Dermis microvascular lymphatic vessel endothelial cell (primary cell): ENCODE results near the gene GPC5. TPM values are rescaled to one million over a fixed set of nuclear protein-coding genes. Genes with fewer than 3 reads are reported as not detected.
"Not testable (repeated sequence)": the region's sequence is repeated elsewhere in the genome, so short reads cannot be mapped to it uniquely, and the experiment has no call there.

Experiments
- DNase-seq, 2 donors: peaks; one replicate each; pipeline versions ENCODE4 v3.0.0 to v3.0.0-alpha.2; 2010; ENCODE audit warnings: low read depth in 2 of 2
- total RNA-seq: library from RNA; depleted of rRNA; stranded (reverse); fragments of >200 nt; gene quantifications from 2 replicates; pipeline ENCODE4 v1.2.1, GENCODE V29; 2014

GPC5 gene
- total RNA-seq, 1 donor from 2014 or later, result 0.51 TPM

DNA sequence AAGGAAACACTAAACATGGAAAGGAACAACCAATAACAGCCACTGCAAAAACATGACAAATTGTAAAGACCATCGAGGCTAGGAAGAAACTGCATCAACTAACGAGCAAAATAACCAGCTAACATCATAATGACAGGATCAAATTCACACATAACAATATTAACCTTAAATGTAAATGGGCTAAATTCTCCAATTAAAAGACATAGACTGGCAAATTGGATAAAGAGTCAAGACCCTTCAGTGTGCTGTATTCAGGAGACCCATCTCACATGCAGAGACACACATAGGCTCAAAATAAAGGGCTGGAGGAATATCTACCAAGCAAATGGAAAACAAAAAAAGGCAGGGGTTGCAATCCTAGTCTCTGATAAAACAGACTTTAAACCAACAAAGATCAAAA is 1120.2 kb downstream of the GPC5 start:
- DNase-seq, result not testable (repeated sequence)

DNA sequence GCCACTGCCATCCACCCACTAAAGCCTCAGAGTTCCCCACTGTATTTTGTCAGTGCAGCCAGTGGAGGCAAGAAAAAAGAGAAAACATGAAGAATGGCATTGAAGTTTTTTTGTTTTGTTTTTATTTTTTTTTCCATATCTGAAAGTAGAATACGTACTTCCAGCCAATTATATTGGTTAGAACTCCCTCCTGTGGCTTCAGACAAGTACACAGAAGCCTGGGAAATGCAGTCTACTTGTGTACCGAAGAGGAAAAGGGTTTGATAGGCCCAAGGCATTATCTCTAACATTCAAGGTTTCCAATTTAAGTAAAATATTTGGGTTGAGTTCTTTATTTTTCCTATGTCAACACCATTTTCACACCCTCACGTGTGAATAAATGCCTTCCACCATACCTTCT is 1131.9 kb downstream of the GPC5 start:
- DNase-seq, result no peak

GRCh38 chr13:92535222-92536006 is 1137.0 kb downstream of the GPC5 start:
- DNase-seq, result no peak

- no peak for DNase-seq
Observed at GRCh38 chr13:92537471-92537870, 1139.0 kb downstream of the GPC5 start.

GRCh38 chr13:92538164-92538563 is 1139.7 kb downstream of the GPC5 start:
- no peak for DNase-seq

GRCh38 chr13:92539148-92539547 is 1140.7 kb downstream of the GPC5 start:
- not testable (repeated sequence) for DNase-seq

DNA sequence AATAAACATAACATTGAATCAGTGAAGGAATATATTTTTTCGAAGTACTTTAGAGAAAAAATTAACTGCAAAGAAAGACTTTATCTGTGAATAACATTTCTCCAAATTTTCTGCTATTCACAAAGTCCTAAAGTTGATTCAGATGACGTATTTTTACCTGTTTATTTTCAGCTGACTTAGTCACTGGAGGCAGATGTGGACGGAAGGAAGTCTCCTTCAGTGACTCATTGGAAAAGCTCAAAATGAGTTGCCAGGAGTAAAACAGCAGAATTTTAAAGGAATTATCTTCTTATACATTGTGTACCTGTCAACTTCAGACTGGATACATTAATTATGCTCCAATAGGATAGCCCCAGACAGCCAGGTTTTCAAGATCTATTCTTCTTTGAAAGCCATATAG is 1148.8 kb downstream of the GPC5 start:
- no peak for DNase-seq

DNA sequence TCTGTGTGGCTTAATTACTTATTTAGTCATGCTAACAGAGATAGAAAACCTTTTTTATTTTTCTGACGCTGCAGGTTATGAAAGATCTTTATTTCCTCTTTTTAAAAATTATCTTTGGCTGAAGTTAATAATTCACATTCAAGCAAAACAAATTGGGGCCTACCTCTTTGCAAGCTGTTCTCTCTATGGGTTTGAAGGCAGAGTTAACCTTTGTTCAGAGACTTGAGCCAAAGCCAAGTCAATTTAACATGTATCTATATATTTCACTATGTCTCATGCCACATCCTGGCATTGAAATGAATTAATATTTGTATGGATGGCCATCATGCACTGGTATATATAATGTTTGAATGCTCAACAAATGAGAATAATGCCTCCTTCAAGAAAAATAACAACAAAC is 1150.9 kb downstream of the GPC5 start:
- no peak for DNase-seq

DNA sequence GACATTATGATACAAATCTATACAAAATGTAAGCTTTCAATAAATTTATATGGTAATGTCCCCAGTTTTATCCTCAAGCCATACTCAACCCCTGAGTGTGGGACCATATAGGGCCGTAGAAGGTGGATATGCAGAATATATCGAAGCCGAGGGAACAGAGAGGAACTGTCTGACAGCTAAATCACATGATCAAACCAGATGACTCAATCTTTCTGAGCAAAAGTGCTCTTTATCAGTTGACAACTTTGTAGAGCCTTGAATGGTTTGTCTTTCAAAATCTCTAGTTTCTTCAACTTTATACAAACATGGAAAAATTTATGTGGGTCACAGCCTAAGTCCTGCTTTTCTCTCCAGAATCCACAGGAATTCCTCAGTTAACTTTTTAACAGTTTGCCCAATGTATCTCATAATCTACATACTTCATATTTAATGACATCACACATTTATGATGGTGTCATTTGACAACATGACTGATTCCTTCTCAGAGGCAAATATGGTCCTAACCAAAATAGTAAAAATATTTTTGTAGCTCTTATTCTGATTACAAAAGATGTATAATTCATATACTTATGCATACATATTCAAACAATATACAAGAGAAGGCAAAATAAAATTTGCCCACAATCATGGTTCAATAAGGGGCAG is 1155.2 kb downstream of the GPC5 start:
- no peak for DNase-seq

GRCh38 chr13:92560883-92561282 is 1162.5 kb downstream of the GPC5 start:
- no peak for DNase-seq

DNA sequence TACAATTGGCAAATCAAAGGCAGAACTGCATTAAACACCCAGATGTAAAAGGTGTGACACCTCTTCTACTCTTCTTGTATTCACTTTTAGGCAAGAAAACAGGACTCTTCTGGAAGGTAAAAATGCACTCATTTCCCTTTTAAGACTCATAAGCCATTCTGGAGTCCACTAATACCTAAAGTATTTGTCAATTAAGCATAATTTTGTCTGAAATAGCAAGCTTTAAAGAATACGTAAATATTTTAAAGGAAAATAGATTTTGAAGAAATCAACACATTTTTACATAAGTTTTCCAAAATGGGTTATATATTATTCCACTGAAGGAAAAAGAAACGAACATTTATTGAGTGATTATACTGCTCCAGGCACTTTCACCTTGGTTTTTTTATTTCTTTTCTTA is 1166.5 kb downstream of the GPC5 start:
- no peak for DNase-seq

GRCh38 chr13:92566767-92567166 is 1168.3 kb downstream of the GPC5 start:
- DNase-seq, result no peak

DNA sequence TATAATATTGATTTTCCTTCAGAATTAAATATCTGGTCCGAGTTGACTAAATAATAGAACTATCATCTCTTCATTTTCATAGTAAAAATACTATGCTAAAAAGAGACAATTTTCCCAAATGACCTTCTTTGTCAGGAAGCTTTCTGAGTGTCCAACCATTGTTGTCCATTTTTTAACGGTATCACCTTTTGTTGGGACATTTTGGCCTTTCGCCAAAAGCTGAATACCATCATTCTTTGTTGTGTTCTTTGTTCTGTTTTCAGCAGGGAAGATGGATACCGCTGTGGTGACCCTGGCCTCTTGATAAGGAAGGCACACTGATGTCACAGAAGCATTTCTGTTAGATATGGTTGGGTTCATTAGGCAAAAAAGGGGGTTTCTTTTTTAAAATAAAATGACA is 1173.8 kb downstream of the GPC5 start:
- DNase-seq, result no peak

DNA sequence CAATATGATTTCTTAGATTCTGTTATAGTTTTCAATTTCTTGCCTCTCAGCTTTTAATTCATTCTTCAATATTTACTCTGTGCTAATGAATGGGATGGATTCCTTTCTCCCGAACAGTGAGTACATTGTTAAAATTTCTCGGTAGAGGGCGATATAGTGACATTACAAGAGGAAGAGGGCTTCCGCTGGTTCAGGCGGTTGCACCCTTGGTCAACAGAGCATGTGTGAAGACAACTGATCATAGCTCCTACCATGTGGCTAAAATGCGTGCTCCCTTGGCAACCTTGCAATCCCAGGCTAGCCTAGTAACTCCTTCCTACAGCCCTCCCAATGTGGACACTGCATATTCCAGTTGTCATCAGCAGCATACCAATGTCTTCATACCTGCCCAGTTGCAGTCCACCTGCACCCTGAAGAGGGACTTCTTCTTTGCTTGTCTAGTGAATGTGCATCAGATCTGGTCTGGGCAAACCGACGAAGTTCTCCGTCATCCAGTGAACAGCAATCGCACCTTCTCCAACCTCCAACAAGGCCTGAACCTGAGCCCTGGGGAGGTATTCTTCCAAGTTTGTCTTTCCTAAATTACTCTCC is 1175.1 kb downstream of the GPC5 start:
- DNase-seq, result no peak

DNA sequence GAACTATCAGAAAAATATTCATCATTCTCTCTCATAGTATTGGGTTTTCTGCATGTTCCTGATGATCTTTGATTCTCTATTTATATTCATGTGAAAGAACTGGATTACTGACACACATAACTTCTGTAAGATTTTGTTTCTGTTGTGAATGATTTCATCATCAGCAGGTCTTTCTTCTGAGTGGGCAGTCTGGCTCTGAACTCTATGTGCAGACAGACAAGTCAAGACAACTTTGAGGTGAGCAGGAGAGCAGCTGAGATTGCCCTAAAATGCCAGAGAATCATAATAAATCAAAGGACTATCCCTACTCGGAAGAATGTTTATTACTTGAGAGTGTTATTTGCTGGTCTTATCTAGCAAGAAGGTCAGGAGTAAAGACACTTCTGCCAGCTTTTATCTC is 1176.1 kb downstream of the GPC5 start:
- no peak for DNase-seq

DNA sequence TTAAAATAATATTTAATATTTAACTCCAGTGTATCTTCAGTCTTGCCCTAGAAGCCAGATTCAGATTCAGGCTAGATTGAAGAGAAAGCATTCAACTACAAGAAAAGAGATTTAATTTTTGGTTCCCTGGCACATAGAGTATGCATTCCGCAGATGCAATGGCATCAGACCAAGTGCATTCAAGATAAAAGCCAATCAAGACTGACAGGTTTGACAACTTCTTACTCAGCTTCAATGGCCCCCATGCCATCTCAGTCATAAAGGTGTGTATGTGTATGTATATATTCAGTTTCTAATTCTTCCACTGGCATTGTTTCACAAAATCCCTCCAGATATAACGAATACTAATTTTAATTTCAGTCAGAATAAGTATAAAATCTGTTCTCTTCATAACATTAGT is 1177.4 kb downstream of the GPC5 start:
- no peak for DNase-seq

- DNase-seq, result no peak
Observed at GRCh38 chr13:92578358-92578757, 1179.9 kb downstream of the GPC5 start.

GRCh38 chr13:92589955-92590354 is 1191.5 kb downstream of the GPC5 start:
- no peak for DNase-seq

DNA sequence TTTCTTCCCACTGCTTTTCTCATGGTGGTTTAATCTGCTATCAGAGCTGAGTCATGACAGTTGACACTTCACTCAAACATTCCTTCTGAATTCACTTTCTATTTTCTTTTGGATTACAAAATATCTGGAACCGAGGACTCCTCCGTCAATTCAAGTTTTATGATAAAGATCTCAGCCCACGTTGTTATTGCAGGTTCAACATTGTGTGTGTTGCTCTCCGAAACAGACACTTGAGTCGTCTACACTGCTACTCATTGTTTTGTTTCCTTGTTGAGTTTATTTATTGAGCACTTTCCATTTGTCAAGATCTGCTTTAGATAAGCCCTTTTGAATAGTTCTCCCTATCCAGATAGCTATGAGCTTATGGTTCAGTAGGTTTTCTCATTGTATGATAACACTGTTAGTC is 1192.1 kb downstream of the GPC5 start:
- DNase-seq, result no peak

GRCh38 chr13:92591117-92591516 is 1192.7 kb downstream of the GPC5 start:
- no peak for DNase-seq

DNA sequence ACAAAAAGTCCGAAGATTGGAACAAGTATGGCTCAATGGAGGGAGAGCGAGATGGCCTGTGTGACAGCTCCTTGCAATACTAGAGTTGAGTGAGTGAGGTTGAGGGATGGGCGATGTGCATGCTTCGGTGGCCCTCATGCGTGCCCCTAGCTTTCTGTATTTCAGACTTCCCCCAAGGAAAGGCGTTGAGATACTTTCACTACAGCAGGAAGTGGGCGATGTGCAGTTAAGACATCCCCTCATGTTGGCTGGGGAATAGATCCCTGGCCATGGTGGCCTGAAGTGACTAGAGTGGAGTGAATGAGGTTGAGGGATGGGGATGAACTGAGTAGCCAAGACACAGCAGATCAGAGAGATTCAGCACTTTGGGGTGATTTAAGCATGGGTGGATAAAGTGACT is 1194.3 kb downstream of the GPC5 start:
- no peak for DNase-seq

GRCh38 chr13:92602560-92602959 is 1204.1 kb downstream of the GPC5 start:
- DNase-seq, result no peak

GRCh38 chr13:92609376-92609775 is 1211.0 kb downstream of the GPC5 start:
- DNase-seq, result no peak
